GM23248 (cell line): ENCODE data around the gene IGF1R.

Experiments
- EZH2 ChIP-seq: fragments of 200-600 bp; sonication (generic); IDR thresholded peaks from 2 replicates; pipeline ENCODE4 v1.6.1; 2018; ENCODE audit warnings: antibody characterized with exemption, mild to moderate bottlenecking; ENCODE audit not compliant: insufficient read depth, poor library complexity, severe bottlenecking
- EZH2phosphoT487 ChIP-seq: fragments of 200-600 bp; sonication (generic); IDR thresholded peaks from 2 replicates; pipeline ENCODE4 v1.6.1; 2018; ENCODE audit warnings: antibody characterized with exemption, moderate library complexity, mild to moderate bottlenecking, low read depth; ENCODE audit not compliant: insufficient read depth

DNA sequence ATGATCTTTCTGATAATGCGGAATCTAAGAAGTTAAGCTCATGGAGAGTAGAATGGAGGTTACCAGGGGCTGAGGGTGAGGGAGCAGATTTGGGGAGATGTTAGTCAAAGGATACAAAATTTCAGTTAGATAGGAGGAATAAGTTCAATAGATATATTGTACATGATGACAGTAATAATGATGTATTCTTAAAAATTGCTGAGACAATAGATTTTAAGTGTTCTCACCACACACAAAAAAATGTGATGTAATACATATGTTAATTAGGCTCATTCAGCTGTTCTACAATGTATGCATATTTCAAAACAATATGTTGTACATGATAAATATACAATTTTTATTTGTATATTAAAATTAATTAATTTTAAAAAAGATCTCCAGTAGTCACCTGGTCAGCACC lies 277.9 kb downstream of the IGF1R start:
- TF ChIP-seq EZH2 (no peak), EZH2phosphoT487 (no peak)
